ENCODE results near the gene PCDHB9.
"Not testable (repeated sequence)": the region's sequence is repeated elsewhere in the genome, so short reads cannot be mapped to it uniquely, and the experiment has no call there.

The PCDHB9 gene

GRCh38 chr5:141186897-141187512 is at the start of gene PCDHB9:
Gene PCDHB9, plus strand, starts transcription at chr5:141187161. Its CDS starts 158 bp downstream, at chr5:141187319.
- peak; percentile 34 for DNase-seq (ENCODE audit: low spot score)

- DNase-seq (ENCODE audit: low spot score) = not testable (repeated sequence)
These were observed 49.6 kb upstream of the PCDHB9 start for GRCh38 chr5:141137346-141137745.

GRCh38 chr5:141149812-141150211 is 37.1 kb upstream of the PCDHB9 start, which contains the start of gene PCDHB6:
Gene PCDHB6, plus strand, starts transcription at chr5:141150057. Its CDS starts 201 bp downstream, at chr5:141150258.
- no peak for DNase-seq (ENCODE audit: low spot score)

GRCh38 chr5:141150224-141150992 is 36.6 kb upstream of the PCDHB9 start:
- DNase-seq (ENCODE audit: low spot score) = no peak

DNA sequence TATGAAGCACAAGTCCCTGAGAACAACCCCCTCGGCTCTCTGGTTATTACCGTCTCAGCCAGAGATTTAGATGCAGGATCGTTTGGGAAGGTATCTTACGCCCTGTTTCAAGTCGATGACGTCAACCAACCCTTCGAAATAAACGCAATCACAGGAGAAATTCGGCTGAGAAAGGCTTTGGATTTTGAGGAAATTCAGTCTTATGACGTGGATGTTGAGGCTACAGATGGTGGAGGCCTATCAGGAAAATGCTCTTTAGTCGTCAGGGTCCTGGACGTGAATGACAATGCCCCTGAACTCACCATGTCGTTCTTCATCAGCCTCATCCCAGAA is 36.0 kb upstream of the PCDHB9 start:
- DNase-seq (ENCODE audit: low spot score) = no peak

- DNase-seq (ENCODE audit: low spot score) = not testable (repeated sequence)
These were observed 35.3 kb upstream of the PCDHB9 start for GRCh38 chr5:141151632-141152031.

GRCh38 chr5:141152096-141152495 is 34.9 kb upstream of the PCDHB9 start:
- DNase-seq (ENCODE audit: low spot score) = not testable (repeated sequence)

DNA sequence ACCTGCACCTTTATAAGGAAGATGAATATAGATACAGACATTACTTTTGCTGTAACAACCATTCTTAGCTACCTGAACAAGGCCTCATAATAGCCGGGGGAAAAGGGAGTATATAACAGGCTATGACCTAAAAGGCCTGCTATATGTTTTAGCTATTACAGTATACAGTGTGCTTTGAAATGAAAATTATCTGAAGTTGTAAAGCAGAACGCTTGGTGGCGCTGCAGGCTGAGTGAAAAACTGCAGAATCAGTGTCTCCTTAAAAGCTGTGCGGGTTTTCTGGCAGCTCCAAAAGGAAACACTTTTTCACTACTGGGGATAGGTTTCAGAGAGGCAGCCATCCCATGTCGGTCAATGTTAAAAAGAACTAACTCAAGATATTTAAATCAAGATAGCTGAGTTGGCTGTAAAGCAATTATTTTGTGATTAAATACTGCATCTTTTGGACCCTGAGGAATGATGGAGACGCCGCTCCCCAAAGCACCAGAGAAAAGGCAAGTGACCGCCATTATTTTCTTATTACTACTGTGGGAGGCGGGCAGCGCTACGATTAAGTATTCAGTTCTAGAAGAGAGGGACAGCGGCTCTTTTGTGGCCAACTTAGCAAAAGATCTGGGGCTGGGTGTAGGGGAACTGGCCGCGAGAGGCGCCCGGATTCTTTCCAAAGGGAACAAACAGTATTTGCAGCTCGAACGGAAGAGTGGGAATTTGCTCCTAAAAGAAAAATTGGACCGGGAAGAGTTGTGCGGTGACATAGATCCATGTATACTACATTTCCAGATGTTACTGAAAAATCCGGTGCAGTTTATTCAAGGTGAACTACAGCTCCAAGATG is 31.2 kb upstream of the PCDHB9 start:
- no peak for DNase-seq (ENCODE audit: low spot score)

GRCh38 chr5:141157356-141157755 is 29.6 kb upstream of the PCDHB9 start:
- not testable (repeated sequence) for DNase-seq (ENCODE audit: low spot score)

- not testable (repeated sequence) for DNase-seq (ENCODE audit: low spot score)
These were observed 29.1 kb upstream of the PCDHB9 start for GRCh38 chr5:141157901-141158300.

DNA sequence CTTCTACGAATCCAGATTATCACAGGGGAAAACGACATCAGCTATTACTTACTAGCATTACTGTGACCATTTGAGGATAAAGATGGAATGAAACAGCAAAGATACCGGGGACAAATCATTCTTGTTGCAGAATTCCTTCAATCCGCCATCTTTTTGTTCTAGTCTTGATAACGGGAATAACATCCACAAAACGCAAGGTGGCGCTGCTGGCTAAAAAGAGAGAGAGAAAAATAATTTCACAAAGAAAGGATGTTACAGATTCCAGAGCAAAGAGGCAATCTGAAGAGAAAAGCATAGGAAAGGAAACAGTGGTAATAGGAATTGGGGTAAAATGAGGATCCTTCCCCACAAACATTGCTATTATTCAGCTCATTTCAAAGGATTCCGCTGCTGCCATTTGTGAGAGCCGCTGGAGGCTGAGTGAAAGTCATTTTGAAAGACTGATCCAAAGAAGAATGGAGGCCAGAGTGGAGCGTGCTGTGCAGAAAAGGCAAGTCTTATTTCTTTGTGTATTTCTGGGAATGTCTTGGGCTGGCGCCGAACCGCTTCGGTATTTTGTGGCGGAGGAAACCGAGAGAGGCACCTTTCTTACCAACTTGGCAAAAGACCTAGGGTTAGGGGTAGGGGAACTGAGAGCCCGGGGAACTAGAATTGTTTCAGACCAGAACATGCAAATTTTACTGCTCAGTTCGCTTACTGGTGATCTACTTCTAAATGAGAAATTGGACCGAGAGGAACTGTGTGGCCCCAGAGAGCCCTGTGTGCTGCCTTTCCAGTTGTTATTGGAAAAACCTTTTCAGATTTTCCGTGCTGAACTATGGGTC is 14.4 kb upstream of the PCDHB9 start, which contains the start of gene PCDHB7:
PCDHB7 (plus strand) TSS at position 264 of the 824 bp plus-strand sequence; CDS start at position 456, 192 bp downstream.
- DNase-seq (ENCODE audit: low spot score) = peak; percentile 10

DNA sequence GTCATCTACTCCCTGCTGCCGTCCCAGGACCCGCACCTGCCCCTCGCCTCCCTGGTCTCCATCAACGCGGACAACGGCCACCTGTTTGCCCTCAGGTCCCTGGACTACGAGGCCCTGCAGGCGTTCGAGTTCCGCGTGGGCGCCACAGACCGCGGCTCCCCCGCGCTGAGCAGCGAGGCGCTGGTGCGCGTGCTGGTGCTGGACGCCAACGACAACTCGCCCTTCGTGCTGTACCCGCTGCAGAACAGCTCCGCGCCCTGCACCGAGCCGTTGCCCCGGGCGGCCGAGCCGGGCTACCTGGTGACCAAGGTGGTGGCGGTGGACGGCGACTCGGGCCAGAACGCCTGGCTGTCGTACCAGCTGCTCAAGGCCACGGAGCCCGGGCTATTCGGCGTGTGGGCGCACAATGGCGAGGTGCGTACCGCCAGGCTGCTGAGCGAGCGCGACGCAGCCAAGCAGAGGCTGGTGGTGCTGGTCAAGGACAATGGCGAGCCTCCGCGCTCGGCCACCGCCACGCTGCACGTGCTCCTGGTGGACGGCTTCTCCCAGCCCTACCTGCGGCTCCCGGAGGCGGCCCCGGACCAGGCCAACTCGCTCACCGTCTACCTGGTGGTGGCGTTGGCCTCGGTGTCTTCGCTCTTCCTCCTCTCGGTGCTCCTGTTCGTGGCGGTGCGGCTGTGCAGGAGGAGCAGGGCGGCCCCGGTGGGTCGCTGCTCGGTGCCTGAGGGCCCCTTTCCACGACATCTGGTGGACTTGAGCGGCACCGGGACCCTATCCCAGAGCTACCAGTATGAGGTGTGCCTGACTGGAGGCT is 12.5 kb upstream of the PCDHB9 start:
- not testable (repeated sequence) for DNase-seq (ENCODE audit: low spot score)

DNA sequence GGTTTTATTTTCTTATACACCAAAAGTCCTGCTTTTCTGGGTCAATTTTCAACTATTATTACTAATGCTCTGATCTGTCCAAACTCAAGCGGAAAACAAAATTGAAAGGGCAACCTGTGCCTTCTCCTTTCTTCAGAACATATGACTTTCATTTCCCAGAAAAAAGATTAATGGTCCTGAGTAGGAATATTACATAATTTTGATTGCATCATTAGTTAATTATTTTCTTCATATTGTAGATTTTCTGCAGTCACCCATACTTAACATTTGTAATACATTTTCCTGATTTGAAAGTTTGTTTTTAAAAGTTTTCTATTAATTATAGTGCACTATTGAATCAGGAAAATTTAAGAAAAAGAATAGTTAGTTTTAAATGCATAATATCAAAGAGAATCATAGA is 11.0 kb upstream of the PCDHB9 start:
- no peak for DNase-seq (ENCODE audit: low spot score)

GRCh38 chr5:141177577-141178191 is 9.3 kb upstream of the PCDHB9 start, which contains the start of gene PCDHB8:
Gene PCDHB8, plus strand, starts transcription at chr5:141177790. Its CDS starts 245 bp downstream, at chr5:141178035.
- DNase-seq (ENCODE audit: low spot score) = not testable (repeated sequence)

DNA sequence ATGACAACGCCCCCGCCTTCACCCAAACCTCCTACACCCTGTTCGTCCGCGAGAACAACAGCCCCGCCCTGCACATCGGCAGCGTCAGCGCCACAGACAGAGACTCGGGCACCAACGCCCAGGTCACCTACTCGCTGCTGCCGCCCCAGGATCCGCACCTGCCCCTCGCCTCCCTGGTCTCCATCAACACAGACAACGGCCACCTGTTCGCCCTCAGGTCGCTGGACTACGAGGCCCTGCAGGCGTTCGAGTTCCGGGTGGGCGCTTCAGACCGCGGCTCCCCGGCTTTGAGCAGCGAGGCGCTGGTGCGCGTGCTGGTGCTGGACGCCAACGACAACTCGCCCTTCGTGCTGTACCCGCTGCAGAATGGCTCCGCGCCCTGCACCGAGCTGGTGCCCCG is 7.6 kb upstream of the PCDHB9 start:
- not testable (repeated sequence) for DNase-seq (ENCODE audit: low spot score)

DNA sequence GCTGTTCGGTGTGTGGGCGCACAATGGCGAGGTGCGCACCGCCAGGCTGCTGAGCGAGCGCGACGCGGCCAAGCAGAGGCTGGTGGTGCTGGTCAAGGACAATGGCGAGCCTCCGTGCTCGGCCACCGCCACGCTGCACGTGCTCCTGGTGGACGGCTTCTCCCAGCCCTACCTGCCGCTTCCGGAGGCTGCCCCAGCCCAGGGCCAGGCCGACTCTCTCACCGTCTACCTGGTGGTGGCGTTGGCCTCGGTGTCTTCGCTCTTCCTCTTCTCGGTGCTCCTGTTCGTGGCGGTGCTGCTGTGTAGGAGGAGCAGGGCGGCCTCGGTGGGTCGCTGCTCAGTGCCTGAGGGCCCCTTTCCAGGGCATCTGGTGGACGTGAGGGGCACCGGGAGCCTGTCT is 7.1 kb upstream of the PCDHB9 start:
- DNase-seq (ENCODE audit: low spot score) = not testable (repeated sequence)

DNA sequence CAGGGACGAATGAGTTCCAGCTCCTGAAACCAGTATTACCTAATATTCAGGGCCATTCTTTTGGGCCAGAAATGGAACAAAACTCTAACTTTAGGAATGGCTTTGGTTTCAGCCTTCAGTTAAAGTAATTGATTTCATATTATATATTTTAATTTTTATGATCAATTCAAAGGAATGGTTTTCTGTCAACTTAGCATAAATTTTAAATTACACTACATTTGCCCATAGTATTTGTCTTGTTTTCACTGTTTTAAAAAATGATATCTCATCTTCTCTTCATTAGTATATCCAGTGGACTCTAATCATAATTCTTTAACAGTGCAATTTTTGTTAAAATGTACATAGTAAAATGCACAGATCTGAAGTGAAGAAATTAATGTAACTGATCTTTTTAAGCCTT is 6.6 kb upstream of the PCDHB9 start:
- DNase-seq (ENCODE audit: low spot score) = no peak

DNA sequence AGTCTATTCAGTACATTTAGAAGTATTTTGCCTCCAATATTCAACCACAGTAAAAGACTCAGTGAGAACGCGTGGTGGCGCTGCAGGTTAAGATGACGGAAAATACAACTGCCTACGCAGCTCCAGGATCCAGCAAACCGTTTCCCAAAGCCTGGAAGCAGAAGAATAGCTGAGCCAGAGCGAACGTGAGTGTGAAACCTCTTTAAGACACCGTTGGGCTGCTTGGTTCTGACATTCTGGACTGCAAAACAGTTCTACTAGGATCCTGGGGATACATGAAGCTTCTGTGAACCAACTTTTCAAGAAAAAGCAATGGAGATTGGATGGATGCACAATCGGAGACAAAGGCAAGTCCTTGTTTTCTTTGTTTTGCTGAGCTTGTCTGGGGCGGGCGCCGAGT is 4.7 kb upstream of the PCDHB9 start, which contains the start of gene PCDHB16:
PCDHB16 (plus strand) TSS at position 140 of the 400 bp plus-strand sequence; CDS start at position 313, 173 bp downstream.
- DNase-seq (ENCODE audit: low spot score) = no peak

DNA sequence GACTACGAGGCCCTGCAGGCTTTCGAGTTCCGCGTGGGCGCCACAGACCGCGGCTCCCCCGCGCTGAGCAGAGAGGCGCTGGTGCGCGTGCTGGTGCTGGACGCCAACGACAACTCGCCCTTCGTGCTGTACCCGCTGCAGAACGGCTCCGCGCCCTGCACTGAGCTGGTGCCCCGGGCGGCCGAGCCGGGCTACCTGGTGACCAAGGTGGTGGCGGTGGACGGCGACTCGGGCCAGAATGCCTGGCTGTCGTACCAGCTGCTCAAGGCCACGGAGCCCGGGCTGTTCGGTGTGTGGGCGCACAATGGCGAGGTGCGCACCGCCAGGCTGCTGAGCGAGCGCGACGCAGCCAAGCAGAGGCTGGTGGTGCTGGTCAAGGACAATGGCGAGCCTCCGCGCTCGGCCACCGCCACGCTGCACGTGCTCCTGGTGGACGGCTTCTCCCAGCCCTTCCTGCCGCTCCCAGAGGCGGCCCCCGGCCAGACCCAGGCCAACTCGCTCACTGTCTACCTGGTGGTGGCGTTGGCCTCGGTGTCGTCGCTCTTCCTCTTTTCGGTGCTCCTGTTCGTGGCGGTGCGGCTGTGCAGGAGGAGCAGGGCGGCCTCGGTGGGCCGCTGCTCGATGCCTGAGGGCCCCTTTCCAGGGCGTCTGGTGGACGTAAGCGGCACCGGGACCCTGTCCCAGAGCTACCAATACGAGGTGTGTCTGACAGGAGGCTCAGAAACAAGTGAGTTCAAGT is 2.7 kb upstream of the PCDHB9 start:
- DNase-seq (ENCODE audit: low spot score) = not testable (repeated sequence)
